HepG2 (cell line): ENCODE data around the gene SLC8B1. TPM values are rescaled to one million over a fixed set of nuclear protein-coding genes. Genes with fewer than 3 reads are reported as not detected.

Experiments
- ATAC-seq: fragments of 200-7000 bp; cut with Tn5 transposase; 3 replicates; pipeline ENCODE4 v1.9.1; 2020; ENCODE audit warnings: mild to moderate bottlenecking, moderate library complexity
- BruUV-seq: library from RNA; stranded (reverse); fragments of 400-500 nt; replicated peaks from 2 replicates; lab custom pipeline; 2021; lab: Mats Ljungman, UMichigan
- CTCF ChIA-PET: fragments of 300-600 bp; formaldehyde crosslinking; extraction: SDS; loops from one replicate; lab custom pipeline; 2021; ENCODE audit warnings: low total read pairs, inconsistent platforms, low intra/inter-chr PET ratio; lab: Yijun Ruan, JAX
- POLR2A ChIA-PET: fragments of 350-600 bp; sonication (Branson Sonifier 250); formaldehyde crosslinking; loops from one replicate; lab custom pipeline; 2020; ENCODE audit warnings: antibody characterized with exemption, inconsistent platforms; lab: Yijun Ruan, JAX
- DNase-seq: peaks from one replicate; pipeline ENCODE4 v3.0.0-alpha.2; 2015; ENCODE audit warnings: low spot score
- FAIRE-seq: peaks from 3 replicates; lab custom pipeline; 2011; peaks lifted over from hg19 to GRCh38; lab: Jason Lieb, UNC
- H2AFZ ChIP-seq: one replicate; pipeline ENCODE4 v1.6.1; 2011; ENCODE audit warnings: low read length, inconsistent platforms
- H3K27ac ChIP-seq: fragments of 300-600 bp; 3 replicates; pipeline ENCODE4 v1.8.0; 2011; ENCODE audit warnings: mixed run types, mild to moderate bottlenecking, mixed read lengths, low read length, inconsistent platforms; ENCODE audit not compliant: insufficient read depth; ENCODE audit errors: extremely low read length
- H3K27me3 ChIP-seq, 2 experiments: fragments of 200-600 bp in 1 of 2; 2 replicates in 1 of 2; 3 replicates in 1 of 2; pipeline versions ENCODE4 v1.6.0 to v1.8.0; 2011; ENCODE audit warnings: low read length in 2 of 2, mild to moderate bottlenecking in 2 of 2, moderate library complexity in 2 of 2, inconsistent platforms in 1 of 2; ENCODE audit not compliant: insufficient read depth in 2 of 2, control insufficient read depth in 1 of 2
- H3K36me3 ChIP-seq, 2 experiments: fragments of 200-600 bp in 1 of 2; replicated peaks in 1 of 2; 2 replicates in 1 of 2; 3 replicates in 1 of 2; pipeline versions ENCODE4 v1.5.1 to v1.8.0; 2011; ENCODE audit warnings: low read length in 2 of 2, inconsistent platforms in 1 of 2; ENCODE audit not compliant: insufficient read depth in 2 of 2, control insufficient read depth in 1 of 2
- H3K4me1 ChIP-seq: 2 replicates; pipeline ENCODE4 v1.5.1; 2012; ENCODE audit warnings: low read length, inconsistent platforms; ENCODE audit not compliant: insufficient read depth
- H3K4me2 ChIP-seq: 2 replicates; pipeline ENCODE4 v1.6.0; 2011; ENCODE audit warnings: low read depth, low read length, inconsistent platforms
- H3K4me3 ChIP-seq, 3 experiments: fragments of 200-600 bp in 1 of 3; sonication (generic), shearing (Covaris generic) in 1 of 3; replicated peaks in 1 of 3; 2 replicates each; pipeline ENCODE4 v1.5.1; 2011 to 2016; ENCODE audit warnings: low read length in 3 of 3, inconsistent platforms in 2 of 3, low read depth in 2 of 3, mild to moderate bottlenecking in 2 of 3, control low read depth in 1 of 3, mixed read lengths in 1 of 3; ENCODE audit not compliant: insufficient read depth in 1 of 3
- H3K79me2 ChIP-seq: one replicate; pipeline ENCODE4 v1.6.1; 2011; ENCODE audit warnings: low read length, inconsistent platforms; ENCODE audit not compliant: insufficient read depth
- H3K9ac ChIP-seq: 2 replicates; pipeline ENCODE4 v1.6.0; 2011; ENCODE audit warnings: mild to moderate bottlenecking, low read depth, low read length, inconsistent platforms; ENCODE audit not compliant: insufficient read depth
- H3K9me3 ChIP-seq: 2 replicates; pipeline ENCODE4 v1.5.1; 2012; ENCODE audit warnings: mild to moderate bottlenecking, low read length
- H4K20me1 ChIP-seq: 2 replicates; pipeline ENCODE4 v1.6.0; 2011; ENCODE audit warnings: inconsistent platforms, mild to moderate bottlenecking, low read length, moderate library complexity; ENCODE audit not compliant: insufficient read depth
- HNRNPL ChIP-seq: fragments of 200-400 bp; formaldehyde crosslinking; IDR thresholded peaks from 2 replicates; pipeline ENCODE4 v1.6.1; 2017; ENCODE audit warnings: mild to moderate bottlenecking, low read depth, low read length
- NR2F6 ChIP-seq, 2 experiments: IDR thresholded peaks; 2 replicates each; pipeline ENCODE4 v1.6.1; 2016; ENCODE audit warnings: antibody characterized with exemption in 1 of 2, mild to moderate bottlenecking in 1 of 2
- ZBTB38 ChIP-seq: sonication (generic); formaldehyde crosslinking; IDR thresholded peaks from 2 replicates; pipeline ENCODE4 v1.5.1; 2020; ENCODE audit warnings: mild to moderate bottlenecking, missing genetic modification reagents
- WGBS: methylation state at CpG from one replicate; pipeline ENCODE4 v1.1.6; 2017; ENCODE audit warnings: low lambda C conversion rate; 5-methylcytosine and 5-hydroxymethylcytosine counted together
- in situ Hi-C: cut with HindIII; loops from 2 replicates; pipeline ENCODE4 v1.10.0; 2017; ENCODE audit warnings: low pct_unique_long_range_greater_than_20kb; ENCODE audit not compliant: extremely low pct_ligation_motif_present
- intact Hi-C: fragments of 100-400 bp; cut with micrococcal nuclease; formaldehyde crosslinking; loops from one replicate; pipeline ENCODE4 v1.10.0; 2022; ENCODE audit not compliant: unreplicated experiment
- polyA plus RNA-seq, 8 experiments: library from polyadenylated mRNA; depleted of rRNA in 3 of 8; stranded (reverse) in 7 of 8; unstranded in 1 of 8; fragments of >200 nt; fragmentation: Illumina TruSeq in 4 of 8; extraction: Trizol in 4 of 8; gene quantifications; 2 replicates each; pipeline versions ENCODE4 v1.2.1 to v1.2.3, GENCODE V29; 2011 to 2016; ENCODE audit warnings: low read depth in 4 of 8, missing spikeins in 1 of 8, mixed read lengths in 1 of 8; ENCODE audit not compliant: insufficient read depth in 1 of 8
- total RNA-seq, 5 experiments: library from RNA; depleted of rRNA; stranded (reverse); fragments of >200 nt; fragmentation: Illumina TruSeq; extraction: Trizol; gene quantifications; 2 replicates each; pipeline ENCODE4 v1.2.3, GENCODE V29; 2016; ENCODE audit warnings: low read depth in 1 of 5
- TF ChIP-seq, protein P1 (sequence below): sonication (generic); formaldehyde crosslinking; conservative IDR thresholded peaks from 2 replicates; pipeline ENCODE4 v1.4.0; 2020; ENCODE audit warnings: missing genetic modification reagents
- TF ChIP-seq, protein P2 (sequence below): IDR thresholded peaks from 2 replicates; pipeline ENCODE4 v1.6.1; 2016
- TF ChIP-seq, protein P3 (sequence below): sonication (generic); formaldehyde crosslinking; conservative IDR thresholded peaks from 2 replicates; pipeline ENCODE4 v1.4.0; 2020; ENCODE audit warnings: missing genetic modification reagents

The SLC8B1 gene
- total and polyA plus RNA-seq, 2 of the 13 experiments (the other 11 are each of a cell fraction or from before 2014, with no cell fraction given): 6.8 to 8.0 TPM

DNA sequence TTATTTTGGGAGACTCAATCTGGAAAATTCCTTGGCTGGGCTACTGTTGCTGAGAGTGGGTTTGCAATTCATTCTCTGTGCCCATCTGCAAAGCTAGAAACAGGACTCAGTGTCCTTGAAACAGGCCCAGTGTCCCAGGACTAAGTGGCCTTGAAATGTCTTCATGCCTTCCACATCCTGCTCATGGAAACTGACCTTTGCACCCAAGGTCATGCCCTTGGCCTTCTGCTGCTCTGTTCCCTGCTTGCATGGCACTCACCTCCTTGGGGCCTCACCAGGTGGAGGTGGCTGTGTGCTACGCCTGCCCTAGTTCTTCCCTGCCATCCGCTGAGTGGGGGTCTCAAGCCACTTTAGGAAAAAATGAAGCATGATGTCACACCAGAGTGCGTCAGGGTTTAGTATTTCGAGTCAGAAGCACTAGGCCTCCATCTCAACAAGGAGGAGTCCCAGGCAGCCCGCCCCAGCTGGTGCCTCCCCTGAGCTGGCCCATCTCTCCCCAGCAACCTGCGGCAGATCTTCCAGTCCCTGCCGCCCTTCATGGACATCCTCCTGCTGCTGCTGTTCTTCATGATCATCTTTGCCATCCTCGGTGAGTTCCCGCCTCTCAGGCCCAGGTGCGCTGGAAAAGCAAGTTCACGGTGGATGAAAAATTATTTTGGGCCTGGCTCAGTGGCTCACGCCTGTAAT lies 65.5 kb downstream of the SLC8B1 start (continued):
- TF ChIP-seq NR2F6 (IDR thresholded peaks at IDR 0.05) (peak; percentile 73), NR2F6 (CRISPR knock-in tag; IDR thresholded peaks at IDR 0.05) (peak; percentile 86)

DNA sequence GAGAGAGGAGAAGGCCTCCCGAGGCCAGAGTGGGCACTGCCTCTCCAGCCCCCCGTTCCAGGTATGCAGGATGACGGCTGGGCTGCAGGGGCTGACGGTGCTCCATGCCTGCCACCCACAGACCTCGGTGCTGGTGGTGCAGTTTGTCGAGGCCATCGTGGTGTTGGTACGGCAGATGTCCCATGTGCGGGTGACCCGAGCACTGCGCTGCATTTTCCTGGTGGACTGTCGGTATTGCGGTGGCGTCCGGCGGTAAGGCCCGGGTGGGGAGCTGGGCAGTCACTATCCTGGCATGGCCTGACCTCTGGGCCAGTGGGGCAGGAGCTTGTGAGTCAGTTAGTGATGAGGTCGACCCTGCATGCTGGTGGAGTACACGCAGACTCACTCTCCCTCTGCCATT lies 66.3 kb downstream of the SLC8B1 start:
- Histone ChIP-seq H3K4me1 (peaks cover 45% of the 10 kb centered on the region), H3K27me3 (no peaks in the 10 kb centered on the region), H3K9me3 (no peaks in the 10 kb centered on the region), H3K4me2 (no peak overlapping the region), H2AFZ (no peak overlapping the region), H3K4me3 (no peak overlapping the region), H4K20me1 (no peaks in the 10 kb centered on the region), H3K27ac (no peak overlapping the region), H3K79me2 (no peaks in the 10 kb centered on the region), H3K36me3 (peaks cover 5% of the 10 kb centered on the region in 2 experiments; a peak in 4 of 5 replicates), H3K9ac (no peak overlapping the region)
- CTCF ChIA-PET: no interaction called here
- FAIRE-seq: no peak
- 92% methylated on average over 8 of the region's 19 CpGs for WGBS
- no peak for DNase-seq
- TF ChIP-seq, protein P1, sequence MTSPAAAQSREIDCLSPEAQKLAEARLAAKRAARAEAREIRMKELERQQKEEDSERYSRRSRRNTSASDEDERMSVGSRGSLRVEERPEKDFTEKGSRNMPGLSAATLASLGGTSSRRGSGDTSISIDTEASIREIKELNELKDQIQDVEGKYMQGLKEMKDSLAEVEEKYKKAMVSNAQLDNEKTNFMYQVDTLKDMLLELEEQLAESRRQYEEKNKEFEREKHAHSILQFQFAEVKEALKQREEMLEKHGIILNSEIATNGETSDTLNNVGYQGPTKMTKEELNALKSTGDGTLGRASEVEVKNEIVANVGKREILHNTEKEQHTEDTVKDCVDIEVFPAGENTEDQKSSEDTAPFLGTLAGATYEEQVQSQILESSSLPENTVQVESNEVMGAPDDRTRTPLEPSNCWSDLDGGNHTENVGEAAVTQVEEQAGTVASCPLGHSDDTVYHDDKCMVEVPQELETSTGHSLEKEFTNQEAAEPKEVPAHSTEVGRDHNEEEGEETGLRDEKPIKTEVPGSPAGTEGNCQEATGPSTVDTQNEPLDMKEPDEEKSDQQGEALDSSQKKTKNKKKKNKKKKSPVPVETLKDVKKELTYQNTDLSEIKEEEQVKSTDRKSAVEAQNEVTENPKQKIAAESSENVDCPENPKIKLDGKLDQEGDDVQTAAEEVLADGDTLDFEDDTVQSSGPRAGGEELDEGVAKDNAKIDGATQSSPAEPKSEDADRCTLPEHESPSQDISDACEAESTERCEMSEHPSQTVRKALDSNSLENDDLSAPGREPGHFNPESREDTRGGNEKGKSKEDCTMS (CRISPR knock-in tag): no peak
- TF ChIP-seq, protein P2, sequence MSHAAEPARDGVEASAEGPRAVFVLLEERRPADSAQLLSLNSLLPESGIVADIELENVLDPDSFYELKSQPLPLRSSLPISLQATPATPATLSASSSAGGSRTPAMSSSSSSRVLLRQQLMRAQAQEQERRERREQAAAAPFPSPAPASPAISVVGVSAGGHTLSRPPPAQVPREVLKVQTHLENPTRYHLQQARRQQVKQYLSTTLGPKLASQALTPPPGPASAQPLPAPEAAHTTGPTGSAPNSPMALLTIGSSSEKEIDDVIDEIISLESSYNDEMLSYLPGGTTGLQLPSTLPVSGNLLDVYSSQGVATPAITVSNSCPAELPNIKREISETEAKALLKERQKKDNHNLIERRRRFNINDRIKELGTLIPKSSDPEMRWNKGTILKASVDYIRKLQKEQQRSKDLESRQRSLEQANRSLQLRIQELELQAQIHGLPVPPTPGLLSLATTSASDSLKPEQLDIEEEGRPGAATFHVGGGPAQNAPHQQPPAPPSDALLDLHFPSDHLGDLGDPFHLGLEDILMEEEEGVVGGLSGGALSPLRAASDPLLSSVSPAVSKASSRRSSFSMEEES (CRISPR knock-in tag): no peak
- 0 out of 2 replicates have a peak, but pooled peaks have one; percentile 39 for TF ChIP-seq HNRNPL
- TF ChIP-seq ZBTB38 (CRISPR knock-in tag): 0 out of 2 replicates have a peak, but pooled peaks have one; percentile 18
- TF ChIP-seq, protein P3, sequence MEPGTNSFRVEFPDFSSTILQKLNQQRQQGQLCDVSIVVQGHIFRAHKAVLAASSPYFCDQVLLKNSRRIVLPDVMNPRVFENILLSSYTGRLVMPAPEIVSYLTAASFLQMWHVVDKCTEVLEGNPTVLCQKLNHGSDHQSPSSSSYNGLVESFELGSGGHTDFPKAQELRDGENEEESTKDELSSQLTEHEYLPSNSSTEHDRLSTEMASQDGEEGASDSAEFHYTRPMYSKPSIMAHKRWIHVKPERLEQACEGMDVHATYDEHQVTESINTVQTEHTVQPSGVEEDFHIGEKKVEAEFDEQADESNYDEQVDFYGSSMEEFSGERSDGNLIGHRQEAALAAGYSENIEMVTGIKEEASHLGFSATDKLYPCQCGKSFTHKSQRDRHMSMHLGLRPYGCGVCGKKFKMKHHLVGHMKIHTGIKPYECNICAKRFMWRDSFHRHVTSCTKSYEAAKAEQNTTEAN: no peak
- in situ Hi-C loops (no loop called here), intact Hi-C loops (no loop called here)
- no peak for ATAC-seq
- no TSS peak for BruUV-seq
- POLR2A ChIA-PET: interaction anchor here (1.0 kb wide), 1 partner anchor 45 kb away, joined by 3 read pairs; no protein-coding TSS in a partner anchor
